HepG2 (cell line): ENCODE results near the gene FRAS1. TPM values are rescaled to one million over a fixed set of nuclear protein-coding genes. Genes with fewer than 3 reads are reported as not detected.

ENCODE experiments used
- BHLHE40 ChIP-seq: IDR thresholded peaks from 2 replicates; pipeline ENCODE4 v1.6.1; 2011; ENCODE audit warnings: low read length, improper control_type of control experiment
- FOSL1 ChIP-seq: sonication (generic); formaldehyde crosslinking; IDR thresholded peaks from 2 replicates; pipeline ENCODE4 v1.9.0; 2021; ENCODE audit warnings: missing genetic modification reagents, borderline replicate concordance
- HNF1A ChIP-seq, 2 experiments: sonication (generic) in 1 of 2; formaldehyde crosslinking in 1 of 2; IDR thresholded peaks; 2 replicates each; pipeline versions ENCODE4 v1.4.0 to v1.6.1; 2016 to 2020; ENCODE audit warnings: borderline replicate concordance in 1 of 2, low read depth in 1 of 2, mild to moderate bottlenecking in 1 of 2, missing genetic modification reagents in 1 of 2
- KLF9 ChIP-seq: IDR thresholded peaks from 2 replicates; pipeline ENCODE4 v1.6.1; 2016; ENCODE audit warnings: low read depth
- MAFK ChIP-seq, 2 experiments: IDR thresholded peaks in 1 of 2; conservative IDR thresholded peaks in 1 of 2; 2 replicates each; pipeline ENCODE4 v1.6.1; 2011; ENCODE audit warnings: improper control_type of control experiment in 2 of 2, low read length in 2 of 2
- MLLT10 ChIP-seq: sonication (generic); formaldehyde crosslinking; IDR thresholded peaks from 2 replicates; pipeline ENCODE4 v1.4.0; 2020; ENCODE audit warnings: missing genetic modification reagents
- MTERF4 ChIP-seq: sonication (generic); formaldehyde crosslinking; IDR thresholded peaks from 2 replicates; pipeline ENCODE4 v1.8.0; 2023; ENCODE audit warnings: mild to moderate bottlenecking, missing genetic modification reagents
- NFIC ChIP-seq: IDR thresholded peaks from 2 replicates; pipeline ENCODE4 v1.6.1; 2012; ENCODE audit warnings: mild to moderate bottlenecking, low read length, inconsistent platforms
- NR2F2 ChIP-seq: IDR thresholded peaks from 2 replicates; pipeline ENCODE4 v1.6.1; 2012; ENCODE audit warnings: low read depth, inconsistent platforms, borderline replicate concordance
- PHF21A ChIP-seq: sonication (generic); formaldehyde crosslinking; IDR thresholded peaks from 2 replicates; pipeline ENCODE4 v1.5.0; 2020; ENCODE audit warnings: mild to moderate bottlenecking, missing genetic modification reagents
- RAD21 ChIP-seq: fragments of 450-650 bp; formaldehyde crosslinking; IDR thresholded peaks from 2 replicates; pipeline ENCODE4 v1.5.0; 2020; ENCODE audit warnings: mild to moderate bottlenecking
- RXRB ChIP-seq: IDR thresholded peaks from 2 replicates; pipeline ENCODE4 v1.6.1; 2016; ENCODE audit warnings: borderline replicate concordance, missing genetic modification reagents, missing compliant biosample characterization
- SOX13 ChIP-seq, 3 experiments: fragments of 450-650 bp in 1 of 3; sonication (generic) in 1 of 3; formaldehyde crosslinking in 1 of 3; IDR thresholded peaks in 2 of 3; conservative IDR thresholded peaks in 1 of 3; 2 replicates each; pipeline versions ENCODE4 v1.5.0 to v1.6.1; 2016 to 2020; ENCODE audit warnings: antibody characterized with exemption in 1 of 3, mild to moderate bottlenecking in 1 of 3, missing compliant biosample characterization in 1 of 3, missing genetic modification reagents in 1 of 3, moderate library complexity in 1 of 3
- SOX6 ChIP-seq, 2 experiments: fragments of 450-650 bp in 1 of 2; sonication (generic) in 1 of 2; formaldehyde crosslinking in 1 of 2; IDR thresholded peaks; 2 replicates each; pipeline versions ENCODE4 v1.4.0 to v1.6.1; 2017 to 2020; ENCODE audit warnings: antibody characterized with exemption in 1 of 2, mild to moderate bottlenecking in 1 of 2, missing genetic modification reagents in 1 of 2
- STAT5B ChIP-seq: sonication (generic); formaldehyde crosslinking; IDR thresholded peaks from 2 replicates; pipeline ENCODE4 v1.4.0; 2020; ENCODE audit warnings: missing genetic modification reagents
- THRA ChIP-seq: sonication (generic); formaldehyde crosslinking; IDR thresholded peaks from 2 replicates; pipeline ENCODE4 v1.4.0; 2020; ENCODE audit warnings: missing genetic modification reagents, borderline replicate concordance
- ZBTB49 ChIP-seq: sonication (generic); formaldehyde crosslinking; IDR thresholded peaks from 2 replicates; pipeline ENCODE4 v1.4.0; 2020; ENCODE audit warnings: missing genetic modification reagents, borderline replicate concordance
- polyA plus RNA-seq, 8 experiments: library from polyadenylated mRNA; depleted of rRNA in 3 of 8; stranded (reverse) in 7 of 8; unstranded in 1 of 8; fragments of >200 nt; fragmentation: Illumina TruSeq in 4 of 8; extraction: Trizol in 4 of 8; gene quantifications; 2 replicates each; pipeline versions ENCODE4 v1.2.1 to v1.2.3, GENCODE V29; 2011 to 2016; ENCODE audit warnings: low read depth in 4 of 8, missing spikeins in 1 of 8, mixed read lengths in 1 of 8; ENCODE audit not compliant: insufficient read depth in 1 of 8
- total RNA-seq, 5 experiments: library from RNA; depleted of rRNA; stranded (reverse); fragments of >200 nt; fragmentation: Illumina TruSeq; extraction: Trizol; gene quantifications; 2 replicates each; pipeline ENCODE4 v1.2.3, GENCODE V29; 2016; ENCODE audit warnings: low read depth in 1 of 5

FRAS1 gene
- total and polyA plus RNA-seq, 2 of the 13 experiments (the other 11 are each of a cell fraction or from before 2014, with no cell fraction given) = 22.5 to 31.6 TPM

- TF ChIP-seq ZBTB49 (CRISPR knock-in tag) = no peak
- TF ChIP-seq SOX6 (IDR thresholded peaks at IDR 0.05) = no peak
- 0 out of 2 replicates have a peak, but pooled peaks have one; percentile 42 for TF ChIP-seq SOX6 (CRISPR knock-in tag; IDR thresholded peaks at IDR 0.05)
- TF ChIP-seq NR2F2 = 0 out of 2 replicates have a peak, but pooled peaks have one; percentile 32
- no peak for TF ChIP-seq MLLT10 (CRISPR knock-in tag)
- peak; percentile 98 for TF ChIP-seq RXRB (CRISPR knock-in tag)
- peak; percentile 83 for TF ChIP-seq HNF1A (IDR thresholded peaks at IDR 0.05; ENCODE audit: low read depth)
- peak; percentile 94 for TF ChIP-seq HNF1A (CRISPR knock-in tag; IDR thresholded peaks at IDR 0.05; ENCODE audit: borderline replicate concordance)
- TF ChIP-seq STAT5B (CRISPR knock-in tag) = no peak
- peak; percentile 68 for TF ChIP-seq PHF21A (CRISPR knock-in tag)
- peak; percentile 60; the same call in 1 of the 2 replicates for TF ChIP-seq NFIC
- TF ChIP-seq SOX13 (IDR thresholded peaks at IDR 0.05) = no peak
- TF ChIP-seq SOX13 (CRISPR knock-in tag; conservative IDR thresholded peaks at IDR 0.05 in 1 of 2, IDR thresholded peaks at IDR 0.05 in 1 of 2) = peak in 1 of 2 experiments; percentile 61; a peak in 2 of 4 replicates
- TF ChIP-seq KLF9 (CRISPR knock-in tag) = 0 out of 2 replicates have a peak, but pooled peaks have one; percentile 16
- TF ChIP-seq FOSL1 (CRISPR knock-in tag) = peak; percentile 74; the same call in 1 of the 2 replicates
- TF ChIP-seq RAD21 = 0 out of 2 replicates have a peak, but pooled peaks have one; percentile 19
- peak; percentile 24; the same call in 1 of the 2 replicates for TF ChIP-seq BHLHE40
- TF ChIP-seq MTERF4 (CRISPR knock-in tag) = no peak
- peak; percentile 37 to 70; a peak in 3 of 4 replicates for TF ChIP-seq MAFK (conservative IDR thresholded peaks at IDR 0.05 in 1 of 2, IDR thresholded peaks at IDR 0.05 in 1 of 2; ENCODE audit: low read length in 2 of 2)
- peak; percentile 99 for TF ChIP-seq THRA (CRISPR knock-in tag)
Observed at GRCh38 chr4:78136109-78137081, 79.3 kb downstream of the FRAS1 start (continued).
